GF-D8 (cell line): Measurements from ENCODE around the gene LDAH.
A peak's percentile ranks its signal among the peaks of the same experiment; 100 is the strongest.
"Not testable (repeated sequence)": the region's sequence is repeated elsewhere in the genome, so short reads cannot be mapped to it uniquely, and the experiment has no call there.

Experiments
- DNase-seq: peaks from one replicate; lab custom pipeline; 2025; lab: John Stamatoyannopoulos, UW

LDAH gene

DNA sequence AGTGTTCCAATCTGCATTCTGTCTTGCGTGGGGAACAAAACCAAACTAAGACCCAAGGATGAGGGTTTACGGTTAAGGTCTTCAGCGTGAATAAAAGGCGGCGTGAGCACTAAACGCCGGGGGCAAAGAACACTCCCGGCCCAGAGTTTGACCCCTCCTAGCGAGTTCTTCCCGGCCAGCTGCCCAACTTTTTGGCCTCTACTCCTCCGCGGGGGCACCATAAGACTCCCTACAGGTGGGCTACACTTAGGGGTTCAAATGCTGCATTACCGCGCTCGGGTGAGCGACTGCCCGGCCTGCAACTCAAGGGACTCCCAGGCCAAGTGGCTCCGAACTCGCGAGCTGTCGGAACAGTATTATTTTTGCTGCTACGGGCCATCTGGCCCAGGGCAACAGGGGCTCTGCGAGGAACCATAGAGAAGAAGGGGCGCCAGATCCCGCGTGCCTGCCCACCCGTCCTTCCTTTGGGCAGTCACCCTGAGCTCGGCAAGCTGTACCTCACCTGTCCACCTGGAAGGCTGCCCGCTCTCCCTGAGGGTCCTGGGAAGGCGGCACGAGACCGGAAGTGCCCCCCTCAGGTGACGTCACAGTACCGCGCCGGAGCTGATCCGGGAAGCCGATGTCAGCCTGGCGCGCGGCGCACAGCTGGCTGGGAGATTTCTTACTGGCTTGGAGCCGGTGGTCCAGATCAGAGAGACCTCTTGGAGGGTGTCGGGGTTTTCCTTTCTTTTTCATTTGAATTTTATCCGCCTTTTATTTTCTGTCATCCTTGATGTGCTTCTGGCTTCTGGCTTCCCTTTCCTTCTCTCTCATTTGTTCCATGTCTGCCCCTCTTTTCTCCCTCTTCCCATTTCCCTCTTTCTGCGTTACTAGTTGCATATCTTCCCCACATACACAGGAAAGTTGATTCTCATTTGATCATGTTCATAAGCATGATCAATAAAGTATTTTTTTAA is at the start of gene LDAH:
Gene LDAH, minus strand, starts transcription at position 567 of the 956 bp plus-strand sequence. CDS start 21,638 bp downstream, outside the sequence.
- peak; percentile 20 for DNase-seq

DNA sequence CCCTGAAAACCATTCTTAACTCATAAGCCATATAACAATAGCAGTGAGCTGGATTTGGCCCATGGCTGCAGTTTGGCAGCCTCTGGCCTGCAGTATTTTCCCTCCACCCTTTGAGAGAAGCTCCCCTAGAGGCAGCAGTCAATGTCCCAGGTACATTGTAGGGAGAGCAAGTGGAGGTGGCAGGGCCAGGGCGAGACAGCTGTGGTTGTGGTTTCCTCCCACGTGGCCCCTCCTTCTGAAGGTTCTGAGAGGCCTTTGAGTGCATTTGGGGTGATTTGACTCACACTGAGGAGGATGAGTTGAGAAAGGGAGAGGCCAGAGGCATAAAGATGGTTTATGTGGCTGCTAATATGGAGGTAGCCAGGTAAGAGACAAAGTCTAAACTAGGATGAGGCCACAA is 45.5 kb upstream of the LDAH start:
- no peak for DNase-seq

DNA sequence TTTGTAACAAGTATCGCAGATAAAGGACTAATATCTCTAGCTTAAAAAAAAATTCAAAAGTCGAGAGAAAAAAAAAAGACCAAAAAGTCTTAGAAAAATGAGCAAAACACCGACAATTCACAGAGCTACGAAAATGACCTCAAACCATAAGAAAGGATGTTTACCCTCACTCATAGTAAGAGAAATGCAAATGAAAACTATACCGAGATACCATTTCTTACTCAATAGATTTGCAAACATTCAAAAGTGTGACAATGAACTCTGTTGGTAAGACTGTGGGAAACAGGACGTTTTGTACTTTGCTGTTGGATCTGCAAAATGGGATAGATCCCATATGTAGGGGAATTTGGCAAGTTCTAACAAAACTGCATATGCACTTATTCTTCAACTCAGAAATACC is 39.9 kb upstream of the LDAH start:
- DNase-seq: no peak

DNA sequence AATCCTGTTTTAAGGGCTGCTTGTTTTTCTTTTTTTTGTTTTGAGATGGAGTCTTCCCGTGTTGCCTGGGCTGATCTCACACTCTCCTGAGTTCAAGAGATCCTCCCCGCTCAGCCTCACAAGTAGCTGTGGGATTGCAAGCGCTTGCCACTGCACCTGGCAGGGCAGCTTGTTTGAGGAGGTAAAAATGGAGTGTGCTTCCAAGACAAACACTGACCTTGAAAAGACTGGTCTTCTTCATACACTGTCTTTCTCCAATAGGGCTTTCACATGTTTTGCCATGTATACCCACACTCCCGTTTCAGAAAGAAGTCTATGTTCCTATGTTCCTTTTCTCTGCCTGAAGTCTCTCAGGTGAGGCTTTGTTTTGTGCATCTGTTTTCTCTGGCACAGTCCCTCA is 32.6 kb upstream of the LDAH start:
- no peak for DNase-seq

DNA sequence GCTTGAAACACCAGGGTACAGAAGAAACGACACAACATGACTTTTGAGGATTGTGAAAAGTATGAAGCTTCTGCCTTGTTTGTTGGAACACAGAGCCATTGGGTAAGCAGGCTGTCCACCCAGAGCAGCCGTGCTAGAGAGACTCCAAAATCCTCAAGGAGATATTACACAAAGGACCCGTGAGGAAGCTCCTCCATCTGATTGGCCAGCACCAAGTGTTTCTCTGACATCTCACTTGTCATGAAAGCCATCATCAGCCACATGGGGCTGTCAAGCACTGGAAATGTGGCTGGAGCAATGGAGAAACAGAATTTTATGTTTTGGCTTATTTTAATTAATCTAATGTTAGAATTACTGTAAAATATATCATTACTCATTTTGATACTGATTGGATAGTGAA is 29.8 kb upstream of the LDAH start:
- DNase-seq: no peak

DNA sequence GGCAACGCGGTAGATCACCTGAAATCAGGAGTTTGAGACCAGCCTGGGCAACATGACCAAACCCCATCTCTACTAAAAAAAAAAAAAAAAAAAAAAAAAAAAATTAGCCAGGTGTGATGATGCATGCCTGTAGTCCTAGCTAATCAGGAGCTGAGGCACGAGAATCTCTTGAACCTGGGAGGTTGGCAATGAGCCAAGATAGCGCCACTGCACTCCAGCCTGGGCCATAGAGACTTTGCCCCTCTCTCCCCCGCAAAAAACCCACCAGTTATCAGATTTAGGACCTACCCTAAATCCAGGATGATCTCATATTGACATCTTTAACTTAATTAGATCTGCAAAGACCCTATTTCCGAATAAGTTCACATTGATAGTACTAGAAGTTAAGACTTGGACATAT is 29.2 kb upstream of the LDAH start:
- DNase-seq: no peak

DNA sequence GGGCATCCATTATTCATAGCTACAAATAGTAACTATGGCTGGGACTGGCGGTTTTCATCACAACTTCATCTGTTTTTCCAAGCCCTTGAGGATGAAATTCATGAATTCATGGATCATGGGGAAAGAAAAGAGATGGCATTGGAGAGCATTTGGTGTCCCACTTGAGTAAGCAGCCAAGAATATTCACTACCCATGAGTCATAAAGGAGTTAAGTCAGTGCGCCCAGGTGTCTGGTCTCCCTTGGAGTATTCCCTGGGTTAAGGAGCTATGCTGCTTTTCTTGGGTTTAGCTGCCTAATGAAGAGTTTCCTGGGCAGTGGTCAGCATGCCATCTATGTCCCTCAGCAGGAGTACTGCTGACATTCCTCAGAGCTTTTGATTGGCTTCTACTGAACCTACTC is 21.3 kb upstream of the LDAH start:
- no peak for DNase-seq

DNA sequence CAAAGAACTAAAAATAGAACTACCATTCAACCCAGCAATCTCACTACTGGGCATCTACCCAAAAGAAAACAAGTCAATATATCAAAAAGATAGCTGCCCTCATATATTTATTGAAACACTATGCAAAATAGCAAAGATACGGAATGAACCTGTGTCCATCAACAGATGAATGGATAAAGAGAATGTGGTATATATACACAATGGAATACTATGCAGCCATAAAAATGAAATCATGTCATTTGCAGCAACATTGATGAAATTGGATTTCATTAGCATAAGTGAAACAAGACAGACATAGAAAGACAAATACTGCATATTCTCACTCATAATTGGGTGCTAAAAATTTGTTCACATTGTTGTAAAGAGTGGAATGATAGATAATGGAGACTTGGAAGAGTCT is 16.2 kb upstream of the LDAH start:
- no peak for DNase-seq

DNA sequence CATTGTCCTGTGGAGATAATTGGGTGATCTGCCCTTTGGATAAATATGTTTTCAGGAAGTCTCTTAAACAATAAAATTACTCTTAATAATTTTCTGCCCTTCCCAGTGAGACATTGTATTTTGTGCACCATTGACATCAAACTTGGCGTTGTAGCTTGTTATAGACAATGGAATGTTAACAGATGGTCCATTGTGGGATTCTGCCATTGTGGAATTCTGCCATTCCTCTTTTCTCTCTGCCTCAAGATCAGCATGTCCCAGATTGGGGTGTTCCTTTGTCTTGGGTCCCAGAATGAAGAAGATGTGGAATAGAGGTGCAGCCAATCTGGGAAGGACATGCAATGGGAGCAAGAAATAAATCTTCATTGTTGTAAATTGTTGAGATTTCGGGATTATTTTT is 15.1 kb upstream of the LDAH start:
- no peak for DNase-seq

DNA sequence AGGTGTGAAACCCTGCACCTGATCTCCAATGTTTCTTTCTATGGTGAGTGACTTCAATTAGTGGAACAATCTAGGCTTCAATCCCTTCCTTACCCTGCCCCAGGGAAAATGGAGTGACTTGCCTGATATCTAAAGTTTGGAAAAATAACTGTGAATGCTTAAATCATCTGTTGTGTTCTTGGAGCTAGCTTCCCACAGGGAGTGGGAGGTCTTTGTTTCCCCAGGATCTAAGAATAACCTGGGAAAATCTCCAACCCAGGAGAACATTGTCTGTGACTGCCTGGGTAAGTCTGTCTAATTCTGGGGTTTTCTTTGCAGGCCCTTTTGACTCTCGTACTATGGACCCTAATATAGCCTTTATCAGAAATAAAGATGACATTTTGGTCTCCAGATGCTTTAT is 13.6 kb upstream of the LDAH start:
- DNase-seq: no peak

DNA sequence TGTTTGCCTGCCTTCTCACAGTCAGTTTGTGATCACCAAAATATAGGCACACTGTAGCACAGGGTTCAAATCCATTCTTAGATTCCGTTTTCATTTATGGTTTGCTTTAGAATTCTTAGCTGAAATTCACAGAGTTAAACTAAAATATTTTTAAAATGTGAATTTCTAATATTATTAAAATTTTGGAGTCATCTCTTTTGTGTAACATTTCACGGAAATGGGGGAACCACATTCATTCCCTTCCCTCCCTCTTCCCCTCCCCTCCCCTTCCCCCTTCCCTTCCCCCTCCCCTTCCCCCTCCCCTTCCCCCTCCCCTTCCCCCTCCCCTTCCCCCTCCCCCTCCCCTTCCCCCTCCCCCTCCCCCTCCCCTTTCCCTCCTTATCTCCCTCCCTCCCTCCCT is 11.4 kb upstream of the LDAH start:
- DNase-seq: no peak

DNA sequence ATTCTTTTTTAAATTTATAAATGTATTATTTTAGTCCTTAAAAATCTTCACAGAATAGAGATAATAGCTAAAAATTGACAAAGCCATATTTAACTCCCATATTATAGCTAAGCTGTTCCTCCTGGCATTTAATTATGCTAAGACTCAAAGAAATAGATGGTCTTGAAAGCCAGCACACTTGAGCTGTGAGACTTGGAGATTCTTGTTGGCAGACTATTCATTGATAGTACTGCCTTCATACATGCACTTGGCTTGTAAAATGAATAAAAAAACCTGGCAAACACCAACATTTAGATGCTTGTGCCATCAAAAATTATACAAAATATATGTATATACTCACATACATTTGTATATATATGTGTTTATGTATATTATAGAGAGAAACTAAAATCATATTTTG is 9.7 kb upstream of the LDAH start:
- DNase-seq: no peak

DNA sequence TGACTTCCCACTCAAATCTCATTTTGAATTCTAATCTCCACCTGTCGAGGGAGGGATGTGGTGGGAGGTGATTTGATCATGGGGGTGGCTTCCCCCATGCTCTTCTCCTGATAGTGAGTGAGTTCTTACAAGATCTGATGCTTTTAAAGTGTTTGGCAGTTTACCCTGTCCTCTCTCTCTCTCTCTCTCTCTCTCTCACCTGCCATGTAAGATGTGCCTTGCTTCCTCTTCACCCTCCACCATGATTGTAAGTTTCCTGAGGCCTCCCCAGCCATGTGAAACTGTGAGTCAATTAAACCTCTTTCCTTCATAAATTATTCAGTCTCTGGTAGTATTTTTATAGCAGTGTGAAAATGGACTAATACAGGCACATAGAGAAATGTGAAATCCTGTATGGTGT is 7.0 kb upstream of the LDAH start:
- DNase-seq: no peak

DNA sequence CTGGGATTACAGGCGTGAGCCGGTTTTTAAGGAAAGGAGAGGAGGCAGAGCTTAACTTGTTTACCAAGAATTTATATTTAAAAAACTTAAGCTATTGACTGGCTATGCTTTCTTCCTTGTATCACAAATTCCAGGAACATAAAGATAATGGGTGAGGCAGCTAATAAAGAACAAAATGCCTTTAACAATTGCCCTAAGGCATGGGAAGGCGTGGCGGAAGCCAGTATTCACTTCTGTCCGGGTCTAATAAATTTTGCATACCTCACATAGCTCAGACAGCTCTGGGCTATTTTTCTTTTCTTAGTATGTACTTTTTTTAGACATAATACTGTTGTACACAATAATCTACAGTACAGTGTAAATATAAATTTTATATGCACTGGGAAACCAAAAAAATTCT is 1.0 kb upstream of the LDAH start:
- DNase-seq: no peak

DNA sequence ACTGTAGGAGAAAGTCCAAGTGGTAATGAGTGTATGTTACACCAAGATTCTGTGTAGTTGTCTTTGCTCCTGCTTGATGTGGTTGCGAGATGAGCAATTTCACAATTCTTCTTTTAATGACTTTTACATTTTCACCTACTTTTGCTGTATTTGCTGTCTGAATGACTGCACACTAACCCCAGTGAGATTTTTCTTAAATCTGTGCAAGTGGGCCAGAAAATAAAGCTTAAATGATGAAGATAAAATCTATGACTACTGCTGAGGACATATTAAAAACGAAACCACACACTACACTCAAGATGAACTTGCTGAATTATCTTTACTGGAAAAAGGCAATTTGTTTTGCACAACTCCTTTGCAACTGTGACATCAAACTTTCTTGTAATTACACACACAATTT is 4.1 kb downstream of the LDAH start:
- no peak for DNase-seq

DNA sequence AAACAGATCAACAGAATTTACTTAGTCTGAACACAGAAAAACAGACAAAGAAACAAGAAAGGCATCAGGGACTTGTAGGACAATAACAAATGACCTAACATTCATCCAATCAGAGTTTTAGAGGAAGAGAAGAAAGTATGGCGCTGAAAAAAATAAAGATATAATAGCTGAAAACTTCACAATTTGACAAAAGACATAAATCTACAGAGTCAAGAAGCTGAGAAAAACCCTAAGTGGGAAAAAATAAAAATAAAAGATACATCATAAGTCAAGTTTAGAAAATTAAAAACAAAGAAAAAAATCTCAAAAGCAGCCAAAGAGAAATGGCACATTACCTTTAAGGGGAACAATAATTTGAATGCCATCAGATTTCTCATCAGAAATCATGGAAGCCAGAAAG is 7.7 kb downstream of the LDAH start:
- no peak for DNase-seq

DNA sequence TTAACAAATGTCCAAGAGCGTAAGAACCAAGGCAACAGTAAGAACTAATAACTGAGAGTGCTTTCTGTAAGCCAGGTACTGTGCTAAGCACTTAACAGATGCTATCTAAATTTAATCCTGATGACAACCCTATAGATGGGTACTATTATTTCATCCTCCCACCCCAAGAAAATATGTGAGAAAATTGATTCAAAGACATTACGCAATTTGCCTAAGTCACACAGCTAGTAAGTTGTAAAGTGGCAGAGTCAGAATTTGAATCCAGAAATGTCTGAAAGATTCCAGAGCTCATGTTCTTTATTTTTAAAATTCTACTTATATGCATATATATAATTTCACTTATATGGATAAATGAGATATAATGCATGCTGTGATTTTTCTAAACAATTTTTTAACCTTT is 10.1 kb downstream of the LDAH start:
- DNase-seq: no peak

DNA sequence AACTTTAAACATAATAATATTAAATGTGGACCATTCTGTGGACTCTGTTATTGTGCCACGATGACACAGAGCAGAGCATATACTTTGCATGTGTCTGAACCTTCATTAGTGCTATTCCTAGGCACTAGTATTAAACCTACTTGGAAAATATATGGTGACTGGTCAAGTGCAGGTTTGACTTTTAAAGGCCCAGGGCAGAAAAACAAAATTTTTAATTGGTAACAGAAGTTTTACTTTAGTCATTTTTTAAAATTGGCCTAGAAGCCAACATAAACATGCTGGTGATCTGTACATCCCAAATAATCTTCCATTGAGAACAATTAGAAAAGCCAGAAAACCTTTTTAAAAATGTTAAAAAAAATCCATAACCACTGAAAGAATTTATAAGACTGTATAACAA is 16.6 kb downstream of the LDAH start:
- DNase-seq: no peak

DNA sequence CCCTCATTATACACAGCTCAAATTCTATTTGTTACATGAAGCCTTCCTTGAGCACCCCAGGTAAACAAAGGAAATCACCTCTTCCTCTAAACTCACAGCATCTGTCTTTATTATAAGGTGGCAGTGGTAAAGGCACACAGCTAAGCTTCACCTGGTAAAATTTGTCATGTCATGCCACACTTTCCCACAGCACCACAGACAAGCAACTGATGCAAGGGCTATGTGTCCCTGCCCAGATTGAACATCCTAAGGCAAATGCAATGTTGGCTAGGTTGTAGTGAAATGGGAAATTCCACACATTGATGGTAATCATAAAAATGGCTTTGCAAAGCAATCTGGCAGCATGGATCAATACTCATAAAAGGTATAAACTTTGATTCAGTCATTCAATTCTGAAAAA is 18.9 kb downstream of the LDAH start:
- DNase-seq: no peak

DNA sequence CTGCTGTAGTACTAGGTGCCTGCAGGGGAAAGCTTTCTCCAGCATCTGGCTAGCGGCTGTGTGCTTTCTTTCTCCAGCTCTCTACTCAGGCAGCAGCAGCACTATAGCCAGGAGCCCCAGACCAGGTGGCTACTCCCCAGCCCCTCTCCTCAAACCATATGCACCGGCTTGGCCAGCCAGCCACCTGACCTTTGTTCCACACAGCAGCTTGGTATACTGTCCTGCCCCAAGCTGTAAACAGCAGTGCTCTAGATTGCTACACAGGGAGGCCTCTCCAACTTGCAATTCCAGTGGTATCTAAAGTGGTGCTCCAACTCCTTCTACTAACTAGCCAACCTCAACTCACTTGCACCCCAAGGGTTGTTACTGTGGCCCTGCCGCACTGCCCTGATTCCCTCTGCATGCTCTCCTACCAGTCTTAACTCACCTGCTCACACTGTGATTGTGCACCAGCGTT is 19.6 kb downstream of the LDAH start:
- DNase-seq: no peak

DNA sequence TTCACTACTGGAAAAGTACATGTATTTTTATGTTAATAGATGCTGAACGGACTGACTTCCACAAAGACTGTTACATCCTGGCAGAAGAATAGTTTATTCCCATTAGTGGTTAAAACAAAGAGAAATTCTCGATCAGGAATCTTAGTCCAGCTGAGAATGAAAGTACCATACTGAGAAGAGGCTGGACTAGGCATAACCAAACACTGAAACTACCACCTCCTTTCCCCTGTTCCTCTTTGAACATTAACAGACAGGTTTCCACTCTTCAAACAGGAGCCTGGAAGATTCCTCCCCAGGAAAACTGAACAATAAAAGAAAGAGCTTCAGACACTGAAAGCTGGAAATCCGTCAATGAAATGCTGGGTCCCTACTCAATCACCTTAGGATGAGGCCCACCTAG is 25.8 kb downstream of the LDAH start:
- DNase-seq: no peak

DNA sequence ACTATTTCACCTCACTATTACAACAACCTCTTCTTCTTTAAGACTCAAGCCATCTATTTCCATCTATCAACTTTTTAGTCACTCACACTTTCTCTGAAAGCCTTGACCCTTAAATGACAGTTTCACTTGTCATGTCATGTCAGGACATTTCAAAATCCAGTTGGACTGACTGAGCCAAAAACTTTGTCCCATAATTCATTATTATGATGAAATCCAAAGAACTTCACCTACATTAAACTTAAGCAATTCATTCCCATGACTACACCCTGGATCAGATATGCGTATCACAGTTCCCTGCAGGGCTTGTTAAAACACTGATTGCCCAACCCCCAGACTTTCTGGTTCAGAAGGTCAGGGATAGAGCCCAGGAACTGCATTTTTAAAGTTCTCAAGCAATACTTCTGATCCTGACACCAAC is 26.5 kb downstream of the LDAH start:
- DNase-seq: no peak

DNA sequence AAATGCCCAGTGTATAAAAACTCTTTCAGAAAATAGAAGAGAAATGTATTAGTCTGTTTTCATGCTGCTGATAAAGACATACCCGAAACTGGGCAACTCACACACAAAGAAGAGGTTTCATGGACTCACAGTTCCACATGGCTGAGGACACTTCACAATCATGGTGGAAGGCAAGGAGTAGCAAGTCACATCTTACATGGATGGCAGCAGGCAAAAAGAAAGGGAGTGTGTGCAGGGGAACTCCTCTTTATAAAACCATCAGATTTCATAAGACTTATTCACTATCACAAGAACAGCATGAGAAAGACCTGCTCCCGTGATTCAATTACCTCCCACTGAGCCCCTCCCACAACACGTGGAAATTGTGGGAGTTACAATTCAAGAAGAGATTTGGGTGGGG is 29.0 kb downstream of the LDAH start:
- not testable (repeated sequence) for DNase-seq

DNA sequence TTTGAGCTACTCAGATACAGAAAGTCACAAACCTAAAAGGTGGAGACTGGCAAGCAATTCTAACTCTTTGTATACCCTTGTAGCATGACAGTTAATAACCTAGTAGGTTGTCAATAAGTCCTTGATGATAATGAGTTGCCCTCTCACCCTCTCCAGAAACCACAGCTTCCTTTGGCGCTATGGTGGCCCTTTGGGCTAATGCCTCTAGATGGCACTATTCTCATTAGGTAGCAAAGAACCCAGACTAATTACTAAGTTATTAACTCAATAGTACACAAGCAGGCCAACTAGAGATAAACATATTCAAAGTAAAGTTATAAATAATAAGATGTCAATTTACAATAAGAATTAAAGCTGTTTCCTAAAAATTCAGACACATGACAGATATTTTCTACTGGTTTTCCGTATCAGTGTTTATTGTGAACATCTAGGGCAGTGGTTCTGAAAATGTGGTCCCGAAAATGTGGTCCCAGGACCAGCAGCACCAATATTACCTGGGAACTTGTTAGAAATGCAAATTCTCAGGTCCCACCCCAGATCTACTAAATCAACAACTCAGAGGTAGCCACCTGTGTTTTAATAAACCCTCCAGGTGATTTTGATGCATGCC is 41.1 kb downstream of the LDAH start:
- no peak for DNase-seq
